BE2C (cell line): Measurements from ENCODE around the gene WASF3.

Experiments used
- DNase-seq: peaks from one replicate; pipeline ENCODE4 v3.0.0-alpha.2; 2020
- H3K27me3 ChIP-seq: fragments of 250-450 bp; sonication (Bioruptor Pico); 2 replicates; pipeline ENCODE4 v1.5.1; 2020; ENCODE audit warnings: mild to moderate bottlenecking
- H3K36me3 ChIP-seq: fragments of 250-450 bp; sonication (Bioruptor Pico); 2 replicates; pipeline ENCODE4 v1.5.1; 2020; ENCODE audit warnings: mild to moderate bottlenecking
- H3K4me1 ChIP-seq: fragments of 250-450 bp; sonication (Bioruptor Pico); 2 replicates; pipeline ENCODE4 v1.5.1; 2020
- H3K4me3 ChIP-seq: 2 replicates; pipeline ENCODE4 v1.5.1; 2011; ENCODE audit warnings: low read depth, low read length
- H3K9me3 ChIP-seq: fragments of 250-450 bp; sonication (Bioruptor Pico); 2 replicates; pipeline ENCODE4 v1.5.1; 2020
- CTCF ChIP-seq: IDR thresholded peaks from 2 replicates; pipeline ENCODE4 v1.5.1; 2012; ENCODE audit warnings: mild to moderate bottlenecking, low read depth, low read length

The WASF3 gene

GRCh38 chr13:26539738-26540292, 17.7 kb upstream of the WASF3 start:
- no peak for TF ChIP-seq CTCF
- Histone ChIP-seq H3K27me3 (no peaks in the 10 kb centered on the region), H3K36me3 (no peaks in the 10 kb centered on the region), H3K4me1 (no peaks in the 10 kb centered on the region), H3K4me3 (no peak overlapping the region), H3K9me3 (no peaks in the 10 kb centered on the region)
- no peak for DNase-seq

- Histone ChIP-seq H3K36me3 (no peaks in the 10 kb centered on the region), H3K9me3 (no peaks in the 10 kb centered on the region), H3K4me1 (no peaks in the 10 kb centered on the region), H3K27me3 (no peaks in the 10 kb centered on the region), H3K4me3 (no peak overlapping the region)
- no peak for DNase-seq
- no peak for TF ChIP-seq CTCF
Measured at GRCh38 chr13:26540334-26540733, 17.1 kb upstream of the WASF3 start.

- Histone ChIP-seq H3K27me3 (no peaks in the 10 kb centered on the region), H3K9me3 (no peaks in the 10 kb centered on the region), H3K4me1 (no peaks in the 10 kb centered on the region), H3K4me3 (no peak overlapping the region), H3K36me3 (no peaks in the 10 kb centered on the region)
- no peak for DNase-seq
- no peak for TF ChIP-seq CTCF
Measured at GRCh38 chr13:26541041-26541440, 16.4 kb upstream of the WASF3 start.

GRCh38 chr13:26541678-26542568, 15.6 kb upstream of the WASF3 start:
- no peak for DNase-seq
- no peak for TF ChIP-seq CTCF
- Histone ChIP-seq H3K9me3 (no peaks in the 10 kb centered on the region), H3K36me3 (no peaks in the 10 kb centered on the region), H3K4me3 (no peak overlapping the region), H3K27me3 (no peaks in the 10 kb centered on the region), H3K4me1 (no peaks in the 10 kb centered on the region)

GRCh38 chr13:26544707-26545106, 12.8 kb upstream of the WASF3 start:
- no peak for DNase-seq
- no peak for TF ChIP-seq CTCF
- no peaks in the 10 kb centered on the region for H3K9me3 ChIP-seq

GRCh38 chr13:26548205-26548765, 9.2 kb upstream of the WASF3 start:
- H3K27me3 ChIP-seq: 0 out of 2 replicates have a peak, but pooled peaks cover 10% of the 10 kb centered on the region
- TF ChIP-seq CTCF: no peak

More at GRCh38 chr13:26544707-26545106, 12.8 kb upstream of the WASF3 start:
- Histone ChIP-seq H3K4me3 (no peak overlapping the region), H3K36me3 (no peaks in the 10 kb centered on the region), H3K27me3 (0 out of 2 replicates have a peak, but pooled peaks cover 2% of the 10 kb centered on the region), H3K4me1 (no peaks in the 10 kb centered on the region)

More at GRCh38 chr13:26548205-26548765, 9.2 kb upstream of the WASF3 start:
- Histone ChIP-seq H3K4me3 (no peak overlapping the region), H3K36me3 (no peaks in the 10 kb centered on the region), H3K4me1 (no peaks in the 10 kb centered on the region), H3K9me3 (no peaks in the 10 kb centered on the region)
- no peak for DNase-seq
